Mucosa of rectum (tissue), 2 donors: ENCODE measurements around the gene RIF1.
"Not testable (repeated sequence)": the region's sequence is repeated elsewhere in the genome, so short reads cannot be mapped to it uniquely, and the experiment has no call there.

Source experiments
- H3K27ac ChIP-seq, 2 donors: one replicate each; pipeline ENCODE4 v1.7.0; 2013; ENCODE audit warnings: inconsistent platforms in 2 of 2, low read depth in 2 of 2, low read length in 2 of 2
- H3K27me3 ChIP-seq, 2 donors: one replicate each; pipeline ENCODE4 v1.7.0; 2013; ENCODE audit warnings: low read length in 2 of 2; ENCODE audit not compliant: control insufficient read depth in 2 of 2, insufficient read depth in 2 of 2
- H3K36me3 ChIP-seq, 2 donors: one replicate each; pipeline ENCODE4 v1.7.0; 2013; ENCODE audit warnings: low read length in 2 of 2; ENCODE audit not compliant: control insufficient read depth in 2 of 2, insufficient read depth in 2 of 2
- H3K4me1 ChIP-seq, 2 donors: one replicate each; pipeline ENCODE4 v1.7.0; 2013; ENCODE audit warnings: low read length in 2 of 2, mild to moderate bottlenecking in 1 of 2; ENCODE audit not compliant: control insufficient read depth in 2 of 2, insufficient read depth in 2 of 2
- H3K4me3 ChIP-seq, 2 donors: one replicate each; pipeline ENCODE4 v1.7.0; 2013; ENCODE audit warnings: low read length in 2 of 2
- H3K9ac ChIP-seq, 2 donors: one replicate each; pipeline ENCODE4 v1.7.0; 2013; ENCODE audit warnings: low read length in 2 of 2, low read depth in 1 of 2, mild to moderate bottlenecking in 1 of 2
- H3K9me3 ChIP-seq, 2 donors: one replicate each; pipeline ENCODE4 v1.7.0; 2013; ENCODE audit warnings: low read length in 2 of 2; ENCODE audit not compliant: control insufficient read depth in 2 of 2
- donor health status: healthy.
- donor health status: Normal muscosa, but diverticular disease.

RIF1 gene

DNA sequence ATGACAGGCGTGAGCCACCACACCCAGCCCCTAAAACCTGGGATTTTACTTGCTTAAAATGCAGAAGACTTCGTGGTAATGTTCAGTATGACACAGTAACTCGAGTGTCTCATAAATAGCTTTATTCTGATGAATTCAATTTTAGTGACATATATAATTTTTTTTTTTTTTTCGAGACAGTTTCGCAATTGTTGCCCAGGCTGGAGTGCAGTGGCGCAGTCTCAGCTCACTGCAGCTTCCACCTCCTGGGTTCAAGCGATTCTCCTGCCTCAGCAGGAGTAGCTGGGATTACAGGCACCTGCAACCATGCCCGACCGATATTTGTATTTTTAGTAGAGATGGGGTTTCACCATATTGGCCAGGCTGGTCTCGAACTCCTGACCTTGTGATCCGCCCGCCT, 12.0 kb downstream of the RIF1 start:
- not testable (repeated sequence) for H3K27ac ChIP-seq, H3K27me3 ChIP-seq, H3K4me3 ChIP-seq, H3K9ac ChIP-seq, H3K4me1 ChIP-seq, H3K9me3 ChIP-seq
- peaks cover 40 to 42% of the 10 kb centered on the region in 2 donors for H3K36me3 ChIP-seq

- Histone ChIP-seq H3K9ac (no peak overlapping the region), H3K27me3 (no peaks in the 10 kb centered on the region), H3K27ac (no peak overlapping the region), H3K36me3 (peaks cover 31% of the 10 kb centered on the region in 2 donors), H3K9me3 (no peaks in the 10 kb centered on the region), H3K4me1 (no peaks in the 10 kb centered on the region), H3K4me3 (no peak overlapping the region)
Measured at GRCh38 chr2:151422917-151423439, 13.3 kb downstream of the RIF1 start.

- no peaks in the 10 kb centered on the region for H3K27me3 ChIP-seq
- no peak overlapping the region for H3K4me3 ChIP-seq
- H3K4me1 ChIP-seq: no peaks in the 10 kb centered on the region
- no peaks in the 10 kb centered on the region for H3K9me3 ChIP-seq
- H3K36me3 ChIP-seq: peaks cover 28 to 34% of the 10 kb centered on the region in 2 donors
- H3K27ac ChIP-seq: no peak overlapping the region
- no peak overlapping the region for H3K9ac ChIP-seq
Measured at GRCh38 chr2:151423760-151424159, 14.1 kb downstream of the RIF1 start.

- Histone ChIP-seq H3K9ac (peak overlapping the region in 1 of 2 donors; percentile 14), H3K4me1 (peaks cover 0 to 10% of the 10 kb centered on the region in 2 donors), H3K27ac (peak overlapping the region; percentile 62 to 74), H3K36me3 (peaks cover 27 to 37% of the 10 kb centered on the region in 2 donors), H3K27me3 (no peaks in the 10 kb centered on the region), H3K9me3 (no peaks in the 10 kb centered on the region), H3K4me3 (no peak overlapping the region)
Measured at GRCh38 chr2:151437630-151438029, 27.9 kb downstream of the RIF1 start.

GRCh38 chr2:151438506-151438905, 28.8 kb downstream of the RIF1 start:
- H3K4me1 ChIP-seq: peaks cover 0 to 10% of the 10 kb centered on the region in 2 donors
- H3K36me3 ChIP-seq: peaks cover 27 to 36% of the 10 kb centered on the region in 2 donors
- peak overlapping the region in 1 of 2 donors; percentile 50 for H3K4me3 ChIP-seq
- H3K27me3 ChIP-seq: no peaks in the 10 kb centered on the region
- peak overlapping the region; percentile 67 to 74 for H3K27ac ChIP-seq
- H3K9ac ChIP-seq: peak overlapping the region in 1 of 2 donors; percentile 33
- H3K9me3 ChIP-seq: no peaks in the 10 kb centered on the region

DNA sequence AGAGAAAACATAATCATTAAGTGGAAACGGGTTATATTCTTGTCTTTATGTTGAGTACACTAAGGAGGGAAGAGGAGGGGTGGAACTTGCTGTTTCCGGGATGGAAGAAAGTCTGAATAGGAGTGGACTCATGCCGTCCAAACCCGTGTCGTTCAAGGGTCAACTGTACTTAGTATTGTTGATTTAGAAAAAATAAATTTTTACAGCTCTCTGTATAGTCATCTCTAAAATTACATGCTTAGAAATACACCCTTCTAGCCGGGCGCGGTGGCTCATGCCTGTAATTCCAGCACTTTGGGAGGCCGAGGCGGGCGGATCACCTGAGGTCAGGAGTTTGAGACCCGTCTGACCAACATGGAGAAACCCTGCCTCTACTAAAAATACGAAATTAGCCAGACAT, 29.4 kb downstream of the RIF1 start:
- peak overlapping the region in 1 of 2 donors; percentile 50 for H3K4me3 ChIP-seq
- peaks cover 26 to 39% of the 10 kb centered on the region in 2 donors for H3K36me3 ChIP-seq
- no peaks in the 10 kb centered on the region for H3K27me3 ChIP-seq
- H3K9me3 ChIP-seq: no peaks in the 10 kb centered on the region
- H3K27ac ChIP-seq: peak overlapping the region; percentile 67 to 74
- no peak overlapping the region for H3K9ac ChIP-seq
- H3K4me1 ChIP-seq: peaks cover 0 to 10% of the 10 kb centered on the region in 2 donors

DNA sequence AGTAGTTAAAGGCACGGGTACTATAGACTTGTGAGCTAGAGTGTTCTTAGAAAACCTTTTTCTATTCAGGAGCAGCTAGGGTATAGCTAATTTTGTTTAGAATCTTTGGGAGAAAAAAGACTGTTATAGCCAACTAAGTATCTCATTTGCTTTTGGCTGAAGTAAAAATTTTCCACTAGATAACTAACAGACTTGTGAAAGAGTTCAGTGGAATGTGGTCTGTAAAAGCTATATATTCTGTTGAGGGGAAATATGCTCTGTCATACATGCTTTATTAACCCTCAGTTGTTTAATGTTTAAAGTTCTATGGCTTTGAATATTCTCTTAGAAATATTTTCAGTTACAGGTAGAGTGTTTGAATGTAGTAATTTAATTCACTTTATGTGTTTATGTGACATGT, 49.7 kb downstream of the RIF1 start:
- Histone ChIP-seq H3K9me3 (no peaks in the 10 kb centered on the region), H3K27me3 (no peaks in the 10 kb centered on the region), H3K9ac (no peak overlapping the region), H3K36me3 (peaks cover 41 to 60% of the 10 kb centered on the region in 2 donors), H3K4me1 (no peaks in the 10 kb centered on the region), H3K4me3 (no peak overlapping the region), H3K27ac (no peak overlapping the region)

- Histone ChIP-seq H3K4me3 (no peak overlapping the region), H3K27me3 (no peaks in the 10 kb centered on the region), H3K36me3 (peaks cover 54 to 57% of the 10 kb centered on the region in 2 donors), H3K4me1 (no peaks in the 10 kb centered on the region), H3K27ac (no peak overlapping the region), H3K9ac (no peak overlapping the region), H3K9me3 (no peaks in the 10 kb centered on the region)
Measured at GRCh38 chr2:151465771-151466170, 56.1 kb downstream of the RIF1 start.

DNA sequence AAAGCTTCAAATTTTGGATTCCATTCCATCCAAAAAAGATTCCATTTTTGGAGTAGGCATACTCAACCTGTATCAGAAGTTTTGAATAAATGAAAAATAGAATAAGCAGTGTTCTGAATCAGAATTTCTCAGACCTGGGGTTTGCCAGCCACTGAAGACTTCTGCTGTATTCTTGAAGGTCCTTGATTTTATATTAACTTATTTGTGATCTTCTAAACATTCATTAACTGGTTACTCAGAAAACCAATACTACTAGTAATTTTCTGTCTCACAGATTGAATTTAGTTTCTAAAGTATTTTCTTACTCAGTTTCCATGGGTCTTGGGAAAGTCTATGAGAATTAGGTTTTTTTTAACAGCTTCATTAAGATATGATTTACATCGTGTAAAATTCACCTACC, 60.9 kb downstream of the RIF1 start:
- Histone ChIP-seq H3K9me3 (no peaks in the 10 kb centered on the region), H3K27ac (no peak overlapping the region), H3K36me3 (peaks cover 35 to 44% of the 10 kb centered on the region in 2 donors), H3K4me1 (no peaks in the 10 kb centered on the region), H3K9ac (no peak overlapping the region), H3K4me3 (no peak overlapping the region), H3K27me3 (no peaks in the 10 kb centered on the region)

DNA sequence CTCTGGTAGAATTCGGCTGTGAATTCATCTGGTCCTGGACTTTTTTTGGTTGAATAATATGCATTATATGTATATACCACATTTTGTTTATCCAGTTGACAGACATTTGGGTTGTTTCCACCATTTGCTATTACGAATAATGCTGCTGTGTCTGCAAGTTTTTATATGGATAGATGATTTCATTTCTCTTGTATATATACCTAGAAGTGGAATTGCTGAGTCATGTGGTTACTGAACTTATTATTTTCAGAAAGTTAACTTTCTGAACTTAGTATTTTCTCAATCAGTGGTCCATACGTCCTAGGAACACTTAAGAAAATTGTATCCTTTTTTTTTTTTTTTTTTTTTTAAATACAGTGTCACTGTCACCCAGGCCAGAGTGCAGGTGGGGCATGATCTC, 63.3 kb downstream of the RIF1 start:
- H3K36me3 ChIP-seq: peaks cover 29 to 41% of the 10 kb centered on the region in 2 donors
- H3K27me3 ChIP-seq: no peaks in the 10 kb centered on the region

DNA sequence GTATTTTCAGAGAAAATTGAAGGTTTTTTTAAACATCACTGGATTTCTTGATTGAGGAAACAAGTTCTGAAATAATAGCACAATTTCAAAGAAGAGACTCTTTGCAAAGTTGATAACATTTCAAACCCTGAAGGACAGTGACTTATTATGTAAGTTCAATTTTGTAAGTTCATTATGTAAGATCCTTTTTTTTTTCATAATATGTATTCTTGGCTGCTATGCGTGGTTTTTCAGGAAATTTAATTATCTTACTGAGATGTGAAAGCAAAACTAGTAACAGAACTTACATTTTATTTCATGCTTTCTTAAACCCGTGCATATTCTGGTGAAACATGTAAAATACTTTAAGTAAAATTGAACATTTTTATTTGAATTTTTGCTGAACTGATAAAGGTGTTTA, 65.4 kb downstream of the RIF1 start:
- no peak overlapping the region for H3K4me3 ChIP-seq
- peaks cover 10 to 26% of the 10 kb centered on the region in 2 donors for H3K36me3 ChIP-seq
- no peaks in the 10 kb centered on the region for H3K4me1 ChIP-seq
- no peak overlapping the region for H3K9ac ChIP-seq
- no peaks in the 10 kb centered on the region for H3K9me3 ChIP-seq
- no peak overlapping the region for H3K27ac ChIP-seq
- H3K27me3 ChIP-seq: no peaks in the 10 kb centered on the region

More for the DNA sequence above, 63.3 kb downstream of the RIF1 start:
- Histone ChIP-seq H3K27ac (no peak overlapping the region), H3K9me3 (no peaks in the 10 kb centered on the region), H3K4me1 (no peaks in the 10 kb centered on the region), H3K9ac (no peak overlapping the region), H3K4me3 (no peak overlapping the region)
